ENCODE data around the gene ACOT12.
"Not testable (repeated sequence)": the region's sequence is repeated elsewhere in the genome, so short reads cannot be mapped to it uniquely, and the experiment has no call there.

The ACOT12 gene

GRCh38 chr5:81398741-81399140 is 4.8 kb upstream of the ACOT12 start:
- no peak for DNase-seq

DNA sequence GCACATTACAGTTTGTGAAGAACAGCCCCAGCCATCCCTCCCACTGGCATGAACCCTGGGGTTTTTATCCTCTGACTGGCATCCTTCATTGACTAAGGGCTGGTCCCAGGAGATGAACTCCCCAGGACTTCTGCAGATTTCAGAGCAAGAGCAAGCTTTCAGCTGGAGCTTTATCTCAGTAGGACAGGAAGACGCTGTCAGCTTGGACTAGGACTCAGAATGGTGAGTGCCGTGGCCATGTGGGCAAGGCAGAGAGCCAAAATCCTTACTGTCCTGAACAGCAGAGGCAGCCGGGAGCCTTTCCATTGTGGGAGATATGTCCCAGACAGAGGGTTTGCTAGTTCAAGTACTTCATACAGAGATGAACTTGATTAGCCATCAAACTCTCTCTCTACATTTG is 3.2 kb upstream of the ACOT12 start:
- DNase-seq, result no peak

GRCh38 chr5:81395262-81395661 is 1.3 kb upstream of the ACOT12 start:
- no peak for DNase-seq

GRCh38 chr5:81393430-81393782 is 528 bp downstream of the ACOT12 start:
- no peak for DNase-seq

- DNase-seq, result no peak
Observed at GRCh38 chr5:81389025-81389424, 4.9 kb downstream of the ACOT12 start.

GRCh38 chr5:81388169-81388568 is 5.8 kb downstream of the ACOT12 start:
- DNase-seq, result no peak

DNA sequence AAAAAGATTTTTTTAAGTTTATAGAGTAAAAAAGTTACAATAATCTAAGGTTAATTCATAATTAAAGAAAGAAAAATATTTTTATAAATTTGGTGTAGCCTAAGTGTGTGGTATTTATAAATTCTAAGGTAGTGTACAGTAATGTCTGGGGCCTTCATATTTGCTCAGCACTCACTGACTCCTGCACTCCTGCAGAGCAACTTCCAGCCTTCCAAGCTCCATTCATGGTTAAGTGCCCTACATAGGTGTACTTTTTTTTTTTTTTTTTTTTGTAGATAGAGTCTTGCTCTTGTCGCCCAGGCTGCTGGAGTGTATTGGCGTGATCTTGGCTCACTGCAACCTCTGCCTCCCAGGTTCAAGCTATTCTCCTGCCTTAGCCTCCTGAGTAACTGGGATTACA is 10.1 kb downstream of the ACOT12 start:
- no peak for DNase-seq

GRCh38 chr5:81371354-81371876 is 22.5 kb downstream of the ACOT12 start:
- DNase-seq, result no peak

GRCh38 chr5:81370912-81371311 is 23.0 kb downstream of the ACOT12 start:
- DNase-seq, result no peak

GRCh38 chr5:81365541-81365940 is 28.4 kb downstream of the ACOT12 start:
- no peak for DNase-seq

GRCh38 chr5:81363093-81363871 is 30.7 kb downstream of the ACOT12 start:
- no peak for DNase-seq

DNA sequence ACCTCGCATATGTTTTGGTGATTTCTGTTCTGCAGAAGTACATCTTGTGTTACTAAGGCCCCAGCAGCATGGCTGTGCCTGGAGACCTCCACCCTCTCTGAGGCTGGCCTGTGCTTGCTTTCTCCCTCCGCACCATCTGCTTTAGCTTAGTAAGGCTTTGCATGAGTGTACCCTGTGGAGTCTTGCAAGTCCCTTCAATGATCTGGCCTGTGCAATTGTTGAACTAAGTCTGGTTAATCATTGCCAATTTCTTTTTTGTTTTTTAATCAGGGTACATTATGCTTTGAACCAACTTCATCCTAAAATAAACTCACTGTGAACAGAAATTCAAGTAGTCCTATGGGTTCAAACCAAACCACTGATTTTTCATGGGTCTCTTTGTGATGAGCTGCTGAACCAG is 32.3 kb downstream of the ACOT12 start:
- DNase-seq, result no peak

DNA sequence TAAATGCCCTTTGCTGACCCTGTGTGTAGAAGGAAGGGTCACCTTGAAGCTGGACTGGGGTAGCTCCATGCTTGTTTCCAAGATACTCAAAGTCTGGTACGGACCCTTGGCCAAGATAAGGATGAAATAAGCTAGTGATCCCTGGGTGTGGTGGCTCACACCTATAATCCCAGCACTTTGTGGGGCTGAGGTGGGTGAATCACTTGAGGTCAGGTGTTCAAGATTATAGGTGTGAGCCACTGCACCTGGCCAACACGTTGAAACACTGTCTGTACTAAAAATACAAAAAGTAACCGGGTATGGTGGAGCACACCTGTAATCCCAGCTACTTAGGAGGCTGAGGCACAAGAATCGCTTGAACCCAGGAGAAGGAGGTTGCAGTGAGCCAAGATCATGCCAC is 33.3 kb downstream of the ACOT12 start:
- no peak for DNase-seq

DNA sequence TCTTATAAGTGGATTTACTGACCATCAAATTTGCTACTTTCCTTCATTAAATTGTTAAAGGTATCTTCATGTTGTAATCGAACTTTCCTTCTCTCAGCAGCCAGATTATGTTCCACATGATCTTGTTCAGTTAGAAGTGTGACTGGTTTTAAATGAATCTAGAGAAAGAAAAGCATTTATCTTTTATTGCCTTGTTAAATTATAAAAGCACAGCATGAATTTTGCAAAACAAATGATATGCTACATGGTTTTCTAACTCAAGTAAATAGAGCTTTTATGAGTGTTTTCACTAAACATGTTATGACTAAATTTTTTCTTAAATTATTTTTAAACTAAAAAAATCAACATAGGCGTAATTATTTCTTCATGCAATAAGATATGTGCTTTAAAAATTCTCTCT is 34.1 kb downstream of the ACOT12 start:
- DNase-seq, result no peak

DNA sequence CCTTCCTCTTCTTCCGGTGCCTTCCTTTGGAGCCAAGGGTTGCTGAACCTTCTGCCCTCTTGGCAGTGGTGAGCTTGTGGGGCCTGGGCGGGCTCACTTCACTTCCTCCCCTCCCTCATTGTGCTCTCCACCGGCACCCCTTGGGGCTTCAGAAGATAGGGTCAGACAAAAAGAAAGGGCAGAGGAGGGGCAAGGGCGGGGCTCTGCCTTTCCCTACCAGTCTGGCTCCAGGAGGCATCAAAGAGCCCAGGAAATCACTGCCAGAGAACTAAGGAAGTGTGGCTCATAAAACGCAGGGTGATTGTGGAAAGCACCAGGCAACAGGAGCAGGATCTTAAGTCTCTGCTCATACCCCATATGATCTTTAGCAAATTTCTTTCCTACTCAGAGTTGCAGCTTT is 34.8 kb downstream of the ACOT12 start:
- no peak for DNase-seq

- no peak for DNase-seq
Observed at GRCh38 chr5:81355291-81356251, 38.4 kb downstream of the ACOT12 start.

DNA sequence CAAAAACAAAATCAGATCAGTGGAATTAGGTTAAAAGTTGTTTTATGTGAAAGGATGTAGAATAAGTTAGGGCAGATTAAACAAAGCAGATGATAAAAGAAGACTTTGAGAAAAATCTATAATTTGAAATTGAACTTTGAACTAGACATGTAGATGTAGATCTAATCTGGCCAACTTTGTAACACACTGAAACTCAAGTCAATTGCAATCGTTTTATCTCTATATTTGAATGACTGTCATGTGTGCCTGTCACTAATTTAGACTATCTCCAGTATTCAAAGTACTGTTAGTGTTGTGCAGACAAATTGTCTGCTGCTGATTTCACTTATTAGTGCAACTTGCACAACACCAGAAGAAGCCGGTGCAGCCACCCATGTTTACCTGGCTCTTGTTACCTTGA is 39.8 kb downstream of the ACOT12 start:
- DNase-seq, result no peak

DNA sequence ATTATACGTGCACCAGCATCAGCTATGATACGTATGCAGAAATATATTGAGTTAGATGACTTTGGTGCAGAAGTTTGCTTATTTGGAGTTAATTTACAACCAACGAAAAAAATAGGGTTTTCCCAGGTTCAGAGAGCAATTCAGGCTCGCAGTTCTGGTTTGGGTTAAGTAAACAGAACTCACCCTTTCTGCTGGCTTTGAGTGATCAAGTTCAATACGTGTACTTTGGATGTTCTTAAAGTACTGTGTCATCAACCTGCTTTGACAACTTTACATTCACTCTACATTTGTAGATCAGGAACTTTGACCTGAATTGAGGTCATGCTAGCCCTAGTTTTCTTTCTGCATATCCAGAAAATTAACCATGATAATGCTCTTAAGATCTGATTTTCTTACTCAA is 40.7 kb downstream of the ACOT12 start:
- DNase-seq, result no peak

DNA sequence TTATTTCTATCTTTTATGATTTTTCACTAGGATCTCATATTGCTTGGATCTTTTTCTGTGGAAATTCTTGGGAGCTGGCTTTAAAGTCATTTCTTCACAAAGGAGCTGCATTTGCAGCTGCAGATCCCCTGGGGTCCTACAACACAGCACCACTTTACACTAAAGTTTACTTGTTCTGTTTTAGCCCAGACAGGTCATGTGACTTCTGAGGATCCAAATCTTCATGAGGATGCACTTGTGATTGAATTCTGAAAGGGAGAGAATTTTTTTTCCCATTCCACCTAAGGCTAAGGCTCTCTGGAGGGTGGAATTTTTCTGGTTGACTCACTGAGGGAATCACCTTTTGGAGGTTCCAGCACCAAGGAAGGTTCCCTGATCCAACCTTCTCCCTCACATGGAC is 43.4 kb downstream of the ACOT12 start:
- no peak for DNase-seq

- DNase-seq, result no peak
Observed at GRCh38 chr5:81349161-81349560, 44.8 kb downstream of the ACOT12 start.

DNA sequence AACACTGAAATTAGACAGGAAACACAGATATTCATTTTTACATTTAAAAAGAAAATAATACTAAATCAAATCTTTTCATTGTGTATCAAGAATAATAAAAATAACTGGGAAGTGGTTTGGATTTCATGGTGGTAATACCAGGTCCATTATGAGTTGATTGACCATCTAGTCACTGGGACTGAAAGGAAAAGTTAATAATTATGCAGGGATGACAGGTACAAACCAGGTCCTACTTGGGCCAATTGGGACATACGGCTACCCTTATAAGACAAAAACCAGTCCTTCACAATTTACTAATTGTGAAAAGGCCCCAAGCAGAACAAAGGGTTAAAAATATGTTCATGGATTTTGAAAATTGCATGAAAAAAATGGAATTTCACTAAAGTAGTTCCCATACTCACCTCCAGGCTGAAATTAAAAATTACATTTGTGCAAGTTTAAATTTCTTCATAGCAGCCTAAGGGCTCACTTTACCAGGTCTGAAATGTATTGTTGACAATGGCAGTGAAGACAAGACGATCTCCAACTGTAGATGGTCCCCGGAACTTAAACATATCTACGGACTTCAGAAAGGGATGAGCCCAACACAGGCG is 48.4 kb downstream of the ACOT12 start:
- no peak for DNase-seq

DNA sequence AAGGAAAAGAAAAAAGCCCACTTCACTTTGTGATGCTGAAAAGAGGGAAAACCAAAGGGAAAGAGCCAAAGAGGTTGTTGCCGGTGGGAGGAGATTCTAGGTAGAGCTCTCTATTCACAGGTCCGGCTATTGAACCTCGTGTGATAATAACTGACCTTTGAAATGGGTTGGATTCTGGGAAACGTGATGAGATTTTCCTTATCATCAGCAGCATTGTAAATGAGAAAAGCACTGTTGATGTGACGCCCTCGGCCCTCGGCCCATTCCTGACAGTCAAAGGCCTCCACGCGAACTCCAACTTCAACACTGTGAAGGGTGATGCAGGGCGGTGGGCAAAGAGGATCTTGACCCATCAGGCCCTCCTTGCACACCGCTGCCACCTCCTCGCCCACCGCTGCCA is 49.2 kb downstream of the ACOT12 start:
- DNase-seq, result no peak

DNA sequence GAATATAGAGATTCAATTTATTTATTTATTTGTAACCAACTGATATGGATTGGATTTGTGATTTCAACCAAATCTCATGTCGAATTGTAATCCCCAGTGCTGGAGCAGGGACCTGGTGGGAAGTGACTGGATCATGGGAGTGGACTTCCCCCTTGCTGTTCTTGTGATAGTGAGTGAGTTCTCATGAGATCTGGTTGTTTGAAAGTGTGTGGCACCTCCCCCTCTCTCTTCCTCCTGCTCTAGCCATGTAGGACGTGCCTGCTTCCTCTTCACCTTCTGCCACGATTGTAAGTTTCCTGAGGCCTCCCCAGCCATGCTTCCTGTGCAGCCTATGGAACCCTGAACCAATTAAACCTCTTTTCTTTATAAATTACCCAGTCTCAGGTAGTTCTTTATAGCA is 55.7 kb downstream of the ACOT12 start:
- DNase-seq, result not testable (repeated sequence)

DNA sequence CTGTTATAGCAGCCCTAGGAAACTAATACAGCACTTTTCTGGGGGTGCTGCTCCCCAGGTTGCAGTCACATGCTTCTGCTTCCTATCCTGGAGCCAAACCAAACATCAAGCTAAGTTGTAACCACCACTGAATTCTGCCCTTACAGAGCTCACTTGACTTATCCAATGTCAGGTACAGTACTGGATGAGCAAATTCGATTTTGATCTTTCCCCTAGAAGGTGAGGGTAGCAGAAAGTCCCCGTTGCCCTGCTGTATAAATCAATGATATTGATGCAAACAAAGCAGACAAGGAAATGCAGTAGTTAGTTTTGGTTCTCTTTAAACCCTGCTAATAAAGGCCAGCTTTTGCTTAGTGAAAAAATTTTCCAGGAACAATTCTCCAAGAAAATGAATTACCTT is 56.1 kb downstream of the ACOT12 start:
- DNase-seq, result no peak
